GM13976 (cell line): ENCODE data around the gene RIT2.

ENCODE experiments used
- DNase-seq: peaks from one replicate; pipeline ENCODE4 v3.0.0; 2012; ENCODE audit warnings: low spot score
- CTCF ChIP-seq: IDR thresholded peaks from 2 replicates; pipeline ENCODE4 v1.5.1; 2012; ENCODE audit warnings: borderline replicate concordance, mild to moderate bottlenecking; ENCODE audit not compliant: insufficient read depth; ENCODE audit errors: extremely low read depth, missing control alignments, control extremely low read depth
- in situ Hi-C: fragments of 300-500 bp; cut with MboI; formaldehyde crosslinking; loops from one replicate; pipeline ENCODE4 v1.12.0; 2022; ENCODE audit warnings: low sequenced_read_pairs, mixed read lengths, inconsistent platforms; ENCODE audit not compliant: unreplicated experiment

Gene RIT2

DNA sequence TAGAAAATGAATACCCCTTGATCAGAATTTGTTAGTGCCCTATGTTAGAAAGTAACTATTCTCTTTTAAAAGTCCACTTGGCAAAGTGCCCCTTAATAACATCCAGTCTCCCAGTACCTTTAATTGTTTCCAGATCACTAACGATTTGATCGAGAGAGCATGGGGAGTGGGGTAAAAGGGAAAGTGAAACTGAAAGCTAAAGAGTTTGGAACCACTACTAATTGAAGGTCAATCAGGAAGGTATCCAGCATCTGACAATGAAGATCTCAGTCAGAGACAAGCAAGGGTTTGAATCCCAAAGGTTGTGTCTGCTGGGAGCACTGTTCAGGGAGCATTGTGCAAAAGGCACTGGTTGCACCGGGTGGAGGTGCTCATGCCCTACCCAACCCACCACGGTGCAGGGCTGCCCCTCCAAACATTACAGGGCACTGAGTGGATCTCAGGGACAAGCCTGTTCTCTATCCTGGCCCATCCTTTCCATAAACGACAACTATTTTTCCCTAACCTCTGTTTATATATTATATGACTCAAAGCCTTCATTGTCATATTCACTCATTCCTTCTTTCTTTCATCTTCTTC, 14.6 kb upstream of the RIT2 start:
- in situ Hi-C loops = no loop called here
- no peak for TF ChIP-seq CTCF
- DNase-seq = no peak

DNA sequence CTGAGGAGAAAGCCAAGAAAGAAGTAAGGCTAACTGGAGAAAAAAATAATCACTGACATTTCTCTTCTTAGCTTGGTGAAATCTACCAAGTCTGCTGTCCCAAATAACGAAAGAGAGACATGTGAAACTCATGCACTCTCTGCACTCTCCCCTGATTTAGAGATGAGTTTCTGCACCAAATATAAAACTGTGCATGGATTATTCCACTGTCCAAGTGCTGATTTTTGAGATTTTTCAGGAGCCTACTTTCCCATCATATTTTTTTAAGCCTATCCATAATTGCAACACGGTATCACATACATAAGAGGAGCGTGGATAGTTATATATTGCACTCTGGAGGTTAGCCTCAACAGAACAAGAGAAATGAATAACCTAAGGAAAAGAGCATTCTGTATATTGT, 10.0 kb upstream of the RIT2 start:
- DNase-seq = no peak
- in situ Hi-C loops = no loop called here
- no peak for TF ChIP-seq CTCF

GRCh38 chr18:43122955-43123354, 7.5 kb upstream of the RIT2 start:
- no peak for TF ChIP-seq CTCF
- in situ Hi-C loops = no loop called here
- DNase-seq = no peak

- DNase-seq = no peak
- TF ChIP-seq CTCF = no peak
- in situ Hi-C loops = no loop called here
These were observed 1.3 kb upstream of the RIT2 start for GRCh38 chr18:43116699-43117294.

DNA sequence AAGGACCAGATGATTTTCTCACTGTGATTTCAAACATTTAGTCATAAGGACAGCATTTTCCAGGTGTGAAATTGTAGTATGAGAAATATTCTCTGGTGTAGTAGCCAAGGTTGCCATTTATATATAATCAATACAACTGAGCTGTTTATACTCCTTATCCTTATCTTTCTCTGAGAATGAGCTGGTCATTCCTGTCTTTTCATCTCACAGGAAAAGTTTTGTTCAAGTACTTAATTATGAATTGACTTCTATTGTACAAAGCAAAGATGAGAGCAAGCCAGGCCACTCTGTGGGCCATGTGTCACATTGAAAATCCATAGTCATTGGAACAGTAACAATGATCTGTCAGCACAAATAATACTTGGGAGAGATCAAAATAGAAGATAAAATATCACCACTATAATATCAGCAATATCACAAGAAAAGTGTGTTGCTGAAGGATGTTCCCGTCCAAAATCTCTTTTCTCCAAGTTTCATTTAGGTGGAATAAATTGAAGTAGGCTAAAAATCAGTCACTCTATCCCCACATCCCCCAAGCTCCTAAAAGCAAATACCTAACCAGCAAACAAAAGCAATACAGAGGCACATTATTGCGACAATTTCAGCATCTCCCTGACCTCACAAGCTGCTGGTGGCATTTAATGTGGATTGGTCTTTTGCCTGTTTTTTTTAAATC, 2.1 kb downstream of the RIT2 start:
- TF ChIP-seq CTCF = no peak
- in situ Hi-C loops = no loop called here
- no peak for DNase-seq

GRCh38 chr18:43108882-43109281, 6.6 kb downstream of the RIT2 start:
- TF ChIP-seq CTCF = no peak
- DNase-seq = no peak
- in situ Hi-C loops = no loop called here
